ENCODE results near the gene CDK4.

GRCh38 chr12:57743769-57744168 is 8.3 kb downstream of the CDK4 start:
- TF ChIP-seq CTCF (IDR thresholded peaks at IDR 0.05; ENCODE audit: low read length), result no peak
- no peak for TF ChIP-seq EZH2phosphoT487 (IDR thresholded peaks at IDR 0.05; ENCODE audit: low read length)
- TF ChIP-seq EZH2 (optimal IDR thresholded peaks at IDR 0.05; ENCODE audit: low read depth, low read length), result no peak
